Suprapubic skin (tissue), 3 donors: ENCODE data around the gene ERC2.

ENCODE experiments used
- CTCF ChIP-seq, 2 donors: fragments of 200-600 bp in 1 of 2; fragments of 450-650 bp in 1 of 2; sonication (generic) in 1 of 2; IDR thresholded peaks; one replicate each; pipeline ENCODE4 v1.5.1; 2016 to 2019; ENCODE audit warnings: antibody characterized with exemption in 2 of 2, mild to moderate bottlenecking in 1 of 2, moderate library complexity in 1 of 2
- EP300 ChIP-seq: sonication (generic); formaldehyde crosslinking; IDR thresholded peaks from one replicate; pipeline ENCODE4 v1.6.1; 2017; ENCODE audit warnings: antibody characterized with exemption
- POLR2A ChIP-seq, 2 donors: fragments of 450-650 bp; IDR thresholded peaks; one replicate each; pipeline ENCODE4 v1.6.1; 2017; ENCODE audit warnings: antibody characterized with exemption in 2 of 2, mild to moderate bottlenecking in 2 of 2, moderate library complexity in 2 of 2

- TF ChIP-seq CTCF (IDR thresholded peaks at IDR 0.05) (no peak), POLR2A (IDR thresholded peaks at IDR 0.05) (no peak), EP300 (no peak)
Measured at GRCh38 chr3:55498520-55498919, 969.7 kb downstream of the ERC2 start.
